Fibroblast of villous mesenchyme (primary cell): ENCODE measurements around the gene PIK3C2G. TPM values are rescaled to one million over a fixed set of nuclear protein-coding genes. Genes with fewer than 3 reads are reported as not detected.

Experiments
- DNase-seq: peaks from one replicate; pipeline ENCODE4 v3.0.0-alpha.2; 2010; ENCODE audit warnings: low read depth
- H3K4me3 ChIP-seq: 2 replicates; pipeline ENCODE4 v1.5.1; 2011; ENCODE audit warnings: low read depth, mild to moderate bottlenecking, low read length
- total RNA-seq: library from RNA; depleted of rRNA; stranded (reverse); fragments of >200 nt; gene quantifications from 2 replicates; pipeline ENCODE4 v1.2.3, GENCODE V29; 2012
- TF ChIP-seq, protein P1 (sequence below): IDR thresholded peaks from 2 replicates; pipeline ENCODE4 v1.5.1; 2012; ENCODE audit warnings: low read depth, mild to moderate bottlenecking, low read length; ENCODE audit not compliant: insufficient read depth

The PIK3C2G gene
- total RNA-seq, 1 donor: not detected

DNA sequence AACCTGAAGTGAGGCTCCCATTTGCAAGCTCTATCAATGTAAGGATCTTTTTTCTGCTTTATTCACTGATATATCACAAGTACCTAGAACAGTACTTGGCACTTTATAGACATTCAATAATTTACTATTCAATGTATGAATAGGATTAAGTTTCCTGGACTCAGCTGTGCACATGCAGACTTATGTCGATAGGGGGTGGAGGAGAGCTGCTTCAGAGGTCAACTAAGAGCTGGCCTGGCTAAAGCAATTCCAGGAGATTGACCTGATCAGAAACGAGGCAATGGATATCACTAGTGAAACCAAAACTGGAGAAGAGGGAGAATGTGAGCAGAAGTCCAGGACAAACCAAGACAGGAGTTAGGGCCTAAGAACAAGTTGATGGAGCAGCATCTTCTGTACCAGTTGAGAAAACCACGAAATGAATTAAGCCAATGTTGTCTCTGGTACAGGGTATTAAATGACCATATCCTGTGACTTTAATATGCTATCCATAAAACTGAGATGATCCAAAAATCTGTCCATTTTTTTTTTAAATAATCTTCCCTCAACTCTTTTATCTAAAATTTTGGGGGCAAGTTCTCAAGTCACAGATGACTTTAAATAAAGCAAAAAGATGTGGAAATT lies 169.2 kb downstream of the PIK3C2G start:
- TF ChIP-seq, protein P1, sequence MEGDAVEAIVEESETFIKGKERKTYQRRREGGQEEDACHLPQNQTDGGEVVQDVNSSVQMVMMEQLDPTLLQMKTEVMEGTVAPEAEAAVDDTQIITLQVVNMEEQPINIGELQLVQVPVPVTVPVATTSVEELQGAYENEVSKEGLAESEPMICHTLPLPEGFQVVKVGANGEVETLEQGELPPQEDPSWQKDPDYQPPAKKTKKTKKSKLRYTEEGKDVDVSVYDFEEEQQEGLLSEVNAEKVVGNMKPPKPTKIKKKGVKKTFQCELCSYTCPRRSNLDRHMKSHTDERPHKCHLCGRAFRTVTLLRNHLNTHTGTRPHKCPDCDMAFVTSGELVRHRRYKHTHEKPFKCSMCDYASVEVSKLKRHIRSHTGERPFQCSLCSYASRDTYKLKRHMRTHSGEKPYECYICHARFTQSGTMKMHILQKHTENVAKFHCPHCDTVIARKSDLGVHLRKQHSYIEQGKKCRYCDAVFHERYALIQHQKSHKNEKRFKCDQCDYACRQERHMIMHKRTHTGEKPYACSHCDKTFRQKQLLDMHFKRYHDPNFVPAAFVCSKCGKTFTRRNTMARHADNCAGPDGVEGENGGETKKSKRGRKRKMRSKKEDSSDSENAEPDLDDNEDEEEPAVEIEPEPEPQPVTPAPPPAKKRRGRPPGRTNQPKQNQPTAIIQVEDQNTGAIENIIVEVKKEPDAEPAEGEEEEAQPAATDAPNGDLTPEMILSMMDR: peak; percentile 96
- DNase-seq: peak; percentile 65

DNA sequence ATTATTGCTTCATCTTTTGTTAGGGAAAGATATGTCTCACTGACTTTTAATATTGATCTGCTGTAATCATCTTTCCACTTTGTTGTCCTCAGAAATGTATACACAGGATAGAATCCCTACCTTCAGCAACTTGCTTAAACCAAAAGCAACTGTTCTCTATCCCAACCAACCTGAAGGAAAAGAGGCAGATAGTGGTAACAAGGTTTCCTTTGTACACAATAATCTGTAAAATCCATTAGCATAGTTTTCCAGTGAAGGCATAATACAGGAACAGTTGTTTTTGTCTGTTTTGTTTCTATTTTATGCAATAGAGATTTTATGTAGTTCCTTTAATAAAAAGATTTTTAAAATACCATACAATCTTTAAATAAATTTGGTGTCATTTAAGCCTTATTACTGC lies 170.5 kb downstream of the PIK3C2G start:
- DNase-seq: no peak
- TF ChIP-seq, protein P1: no peak
- H3K4me3 ChIP-seq: no peak overlapping the region

More for the DNA sequence above, 169.2 kb downstream of the PIK3C2G start:
- no peak overlapping the region for H3K4me3 ChIP-seq

DNA sequence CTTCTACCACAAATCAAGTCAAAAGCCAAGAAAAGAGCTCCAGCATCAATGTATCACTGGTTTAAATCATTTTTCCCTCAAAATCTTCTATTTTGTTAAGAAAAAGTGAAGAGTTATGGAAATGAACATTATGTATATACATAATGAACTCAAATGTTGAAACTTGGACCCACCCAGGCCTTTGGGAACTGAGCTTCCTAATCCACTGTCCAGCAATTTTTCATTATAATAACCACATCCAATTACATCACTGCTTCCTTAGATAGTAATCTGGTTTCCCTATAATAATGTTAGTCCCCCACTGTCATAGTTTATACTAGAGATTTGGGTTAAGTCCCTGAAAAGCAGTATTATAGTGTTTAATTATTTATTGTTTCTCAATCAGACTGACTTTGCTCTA lies 170.9 kb downstream of the PIK3C2G start:
- no peak overlapping the region for H3K4me3 ChIP-seq
- no peak for DNase-seq
- TF ChIP-seq, protein P1: no peak

DNA sequence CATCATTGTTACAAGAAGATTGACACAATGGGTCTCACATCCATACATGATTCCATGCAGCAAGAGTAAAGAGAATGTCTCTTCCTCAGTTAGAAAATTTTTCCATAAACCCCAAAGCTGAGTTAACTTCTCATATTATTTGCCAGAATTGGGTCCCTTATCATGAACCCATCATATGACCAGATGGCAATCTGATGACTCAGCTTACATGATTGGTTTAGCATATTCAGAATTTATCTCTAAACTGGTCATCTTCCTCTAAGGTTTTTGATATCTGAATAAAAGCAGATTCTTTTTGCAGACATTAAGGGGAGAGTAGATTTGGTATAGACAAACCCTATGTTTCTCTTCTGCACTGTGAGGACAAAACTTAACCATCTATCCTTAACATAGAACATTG lies 174.9 kb downstream of the PIK3C2G start:
- TF ChIP-seq, protein P1: no peak
- no peak for DNase-seq
- H3K4me3 ChIP-seq: no peak overlapping the region

DNA sequence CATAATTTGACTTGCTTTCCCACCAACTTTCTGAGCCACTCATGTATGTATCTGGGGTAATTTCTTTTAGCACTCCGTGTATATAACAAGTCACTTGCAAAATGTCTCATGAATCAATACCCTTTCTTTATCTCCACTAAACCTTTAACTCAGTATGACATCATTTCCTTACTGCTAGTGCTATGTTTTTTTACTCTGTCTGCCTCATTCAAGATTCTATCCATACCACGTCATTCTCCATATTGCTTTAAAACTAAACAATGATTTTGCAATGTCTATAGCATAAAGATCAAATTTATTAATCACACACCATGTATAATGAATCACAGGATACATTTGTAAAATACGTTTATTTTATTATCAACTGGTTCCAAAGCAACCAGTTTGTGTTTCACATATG lies 178.2 kb downstream of the PIK3C2G start:
- DNase-seq: peak; percentile 17
- no peak overlapping the region for H3K4me3 ChIP-seq
- TF ChIP-seq, protein P1: no peak

DNA sequence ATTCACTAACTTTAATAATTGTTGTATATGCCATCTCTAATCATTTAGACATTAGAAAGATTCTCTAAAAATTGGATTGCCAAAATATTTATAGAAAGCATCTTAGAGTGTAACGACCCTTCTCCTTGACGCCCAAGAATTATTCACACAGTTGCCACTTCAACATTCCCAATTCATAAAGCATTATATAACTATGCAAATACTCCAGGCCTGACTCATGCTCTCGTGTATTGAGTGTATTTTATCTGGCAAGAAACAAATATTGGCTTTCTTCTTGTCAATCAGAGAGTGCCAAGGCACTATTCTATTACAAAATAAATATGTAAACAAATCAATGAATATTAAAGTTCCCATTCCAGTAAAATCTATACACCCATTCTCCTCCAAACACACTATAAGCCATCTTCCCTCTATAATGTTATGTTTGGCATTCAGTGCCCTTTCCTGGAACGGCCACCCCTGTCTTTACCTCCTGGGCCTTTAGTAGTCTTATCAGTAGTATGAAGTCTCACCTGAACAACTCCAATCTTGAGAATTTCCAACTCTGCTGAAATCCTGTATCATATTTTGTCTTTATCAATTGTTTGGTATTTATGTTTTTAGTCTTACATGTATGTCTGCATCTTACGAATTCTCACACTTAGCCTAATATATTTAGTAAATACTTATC lies 182.6 kb downstream of the PIK3C2G start:
- TF ChIP-seq, protein P1: no peak
- DNase-seq: no peak

More for the DNA sequence above, 182.6 kb downstream of the PIK3C2G start:
- H3K4me3 ChIP-seq: no peak overlapping the region
